Skeletal muscle tissue (tissue), 4 donors: ENCODE results near the gene RPLP2. TPM values are rescaled to one million over a fixed set of nuclear protein-coding genes. Genes with fewer than 3 reads are reported as not detected.

Experiments used
- H3K27ac ChIP-seq: one replicate; pipeline ENCODE4 v1.7.0; 2013; ENCODE audit warnings: mild to moderate bottlenecking, low read depth, low read length, inconsistent platforms
- H3K27me3 ChIP-seq, 3 donors: one replicate each; pipeline ENCODE4 v1.7.0; 2013; ENCODE audit warnings: low read length in 3 of 3; ENCODE audit not compliant: control insufficient read depth in 3 of 3, insufficient read depth in 3 of 3
- H3K36me3 ChIP-seq, 3 donors: one replicate each; pipeline ENCODE4 v1.7.0; 2013; ENCODE audit warnings: low read length in 3 of 3; ENCODE audit not compliant: control insufficient read depth in 3 of 3, insufficient read depth in 3 of 3
- H3K4me1 ChIP-seq, 3 donors: one replicate each; pipeline ENCODE4 v1.7.0; 2013; ENCODE audit warnings: low read length in 3 of 3, mild to moderate bottlenecking in 3 of 3; ENCODE audit not compliant: control insufficient read depth in 3 of 3, insufficient read depth in 3 of 3
- H3K4me3 ChIP-seq, 3 donors: one replicate each; pipeline ENCODE4 v1.7.0; 2013; ENCODE audit warnings: low read length in 3 of 3
- H3K9ac ChIP-seq, 3 donors: one replicate each; pipeline ENCODE4 v1.7.0; 2013; ENCODE audit warnings: low read length in 3 of 3, mild to moderate bottlenecking in 3 of 3, moderate library complexity in 2 of 3, low read depth in 1 of 3
- H3K9me3 ChIP-seq, 3 donors: one replicate each; pipeline ENCODE4 v1.7.0; 2013; ENCODE audit warnings: low read length in 3 of 3; ENCODE audit not compliant: control insufficient read depth in 3 of 3
- total RNA-seq: library from RNA; depleted of rRNA; stranded (reverse); fragments of >200 nt; gene quantifications from one replicate; pipeline ENCODE4 v1.2.3, GENCODE V29; 2014
- donor health status: Osteomylitis.

RPLP2 gene
- 414 TPM for total RNA-seq

DNA sequence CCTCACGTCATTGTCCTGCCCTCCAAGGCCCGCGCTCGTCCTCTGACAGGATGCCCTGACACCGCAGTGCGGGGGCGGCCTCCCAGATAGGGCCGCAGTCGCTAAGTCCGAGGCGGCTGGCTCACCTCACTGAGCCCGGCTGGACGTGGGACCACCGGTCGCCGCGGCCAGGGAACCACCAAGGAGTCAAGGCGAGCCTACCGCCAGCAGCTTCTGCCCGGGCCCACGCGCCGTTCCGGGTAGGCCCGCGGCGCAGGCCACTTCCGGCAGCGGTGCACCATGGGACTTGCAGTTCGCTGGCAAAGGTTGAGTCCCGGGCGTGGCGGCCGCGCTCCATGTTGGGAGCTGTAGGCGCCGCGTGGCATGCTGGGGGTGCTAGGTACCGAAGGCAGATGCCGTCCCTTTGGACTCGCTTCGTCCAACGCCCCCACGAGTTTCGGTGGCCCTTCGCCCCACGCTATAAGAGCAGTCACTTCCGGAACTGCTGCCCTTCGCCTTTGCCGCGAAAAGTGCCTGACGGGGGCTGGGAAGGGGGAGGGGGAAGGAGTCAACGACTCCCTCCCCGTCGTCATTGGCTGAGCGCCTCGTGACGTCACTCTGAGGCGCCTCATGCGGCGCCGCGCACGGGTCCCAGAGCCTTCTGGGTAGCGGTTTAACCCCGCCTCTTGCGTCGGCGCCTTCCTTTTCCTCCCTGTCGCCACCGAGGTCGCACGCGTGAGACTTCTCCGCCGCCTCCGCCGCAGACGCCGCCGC lies at the start of gene RPLP2:
RPLP2 (plus strand) TSS at position 681 of the 753 bp plus-strand sequence. CDS start 268 bp downstream, outside the sequence.
- Histone ChIP-seq H3K36me3 (peaks cover 26 to 28% (median 27%) of the 10 kb centered on the region in 3 donors), H3K27me3 (no peaks in the 10 kb centered on the region), H3K27ac (peak within 1 kb of the TSS; percentile 98), H3K4me1 (peaks cover 37 to 47% (median 42%) of the 10 kb centered on the region in 3 donors), H3K9me3 (no peaks in the 10 kb centered on the region), H3K9ac (peak within 1 kb of the TSS; percentile 99 to 100 (median 99)), H3K4me3 (peak within 1 kb of the TSS; percentile 88 to 99 (median 94))

DNA sequence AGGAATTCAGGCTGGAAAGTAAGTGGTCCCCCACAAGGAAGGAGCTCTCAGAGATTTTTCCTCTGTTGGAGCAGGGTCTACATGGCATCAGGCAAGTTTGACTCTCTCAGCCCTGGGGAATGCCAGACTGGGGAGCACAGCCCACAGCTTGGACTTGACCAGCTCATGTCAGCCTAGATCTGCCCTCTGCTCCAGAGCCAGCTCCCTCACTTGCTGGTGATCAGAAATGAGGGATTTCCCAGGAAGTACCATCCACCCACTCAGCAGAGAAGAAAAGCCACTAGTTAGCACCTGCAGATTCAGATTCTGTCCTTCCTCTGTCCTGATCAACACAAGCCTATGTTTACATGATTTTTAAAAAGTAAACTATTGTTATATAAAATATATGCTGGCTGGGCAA lies 49.5 kb upstream of the RPLP2 start:
- H3K4me1 ChIP-seq: peaks cover 0 to 5% (median 0%) of the 10 kb centered on the region in 3 donors
- peaks cover 47 to 64% (median 53%) of the 10 kb centered on the region in 3 donors for H3K36me3 ChIP-seq
- no peaks in the 10 kb centered on the region for H3K9me3 ChIP-seq
- H3K27me3 ChIP-seq: no peaks in the 10 kb centered on the region
- no peak overlapping the region for H3K9ac ChIP-seq
- H3K4me3 ChIP-seq: no peak overlapping the region
- no peak overlapping the region for H3K27ac ChIP-seq

DNA sequence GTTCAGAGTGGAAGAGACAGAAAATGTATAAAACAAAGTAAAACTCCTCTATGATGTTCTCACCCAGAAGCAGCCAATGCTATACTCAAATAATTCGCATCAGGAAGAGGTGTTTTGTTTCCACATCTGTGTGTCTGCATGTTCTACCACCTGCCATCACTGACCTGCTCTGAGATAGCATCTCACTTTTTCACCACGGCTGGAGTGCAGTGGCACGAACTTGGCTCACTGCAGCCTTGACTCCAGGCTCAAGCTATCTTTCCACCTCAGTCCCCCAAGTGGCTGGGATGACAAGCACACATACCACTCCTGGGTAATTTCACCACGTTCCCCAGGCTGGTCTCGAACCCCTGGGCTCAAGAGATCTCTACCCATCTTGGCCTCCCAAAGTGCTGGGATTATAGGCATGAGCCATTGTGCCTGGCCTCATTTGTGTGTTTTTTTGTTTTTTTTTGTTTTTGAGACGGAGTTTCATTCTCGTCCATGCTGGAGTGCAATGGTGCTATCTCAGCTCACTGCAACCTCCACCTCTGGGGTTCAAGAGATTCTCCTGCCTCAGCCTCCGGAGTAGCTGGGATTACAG lies 48.1 kb upstream of the RPLP2 start:
- H3K27me3 ChIP-seq: no peaks in the 10 kb centered on the region
- H3K9me3 ChIP-seq: no peaks in the 10 kb centered on the region
- H3K4me1 ChIP-seq: peaks cover 0 to 5% (median 0%) of the 10 kb centered on the region in 3 donors
- H3K9ac ChIP-seq: no peak overlapping the region
- H3K36me3 ChIP-seq: peaks cover 46 to 66% (median 57%) of the 10 kb centered on the region in 3 donors
- H3K4me3 ChIP-seq: no peak overlapping the region
- no peak overlapping the region for H3K27ac ChIP-seq

DNA sequence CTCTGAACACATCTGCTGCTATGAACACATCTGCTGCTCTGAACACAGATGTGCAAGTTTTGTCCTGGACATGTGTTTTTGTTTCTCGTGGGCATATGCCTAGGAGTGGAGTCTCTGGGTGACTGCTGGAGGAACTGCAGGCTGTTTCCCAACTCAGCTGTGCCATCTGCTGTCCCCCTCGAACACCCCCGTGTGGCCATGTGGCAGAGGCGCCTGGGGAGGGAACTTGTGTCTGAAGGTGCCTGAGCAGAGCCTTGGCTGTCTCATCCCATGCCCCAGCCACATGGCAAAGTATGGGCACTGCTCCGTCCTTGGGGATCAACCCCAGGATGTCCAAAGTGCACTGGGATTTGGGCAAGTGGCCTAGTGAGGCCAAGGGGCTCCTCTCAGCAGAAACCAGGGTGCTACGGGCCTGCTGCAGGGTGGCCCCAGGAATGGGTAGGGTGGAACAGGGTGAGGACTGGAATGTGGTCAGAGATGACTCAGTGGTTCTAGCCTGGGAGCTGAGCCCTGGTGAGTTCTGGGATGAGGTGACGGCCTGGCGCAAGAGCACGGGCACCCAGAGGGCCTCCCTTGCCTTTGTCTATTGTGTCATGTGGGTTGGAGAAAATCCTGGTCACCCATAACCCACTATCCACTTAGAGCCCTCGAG lies 47.2 kb upstream of the RPLP2 start:
- H3K36me3 ChIP-seq: peaks cover 46 to 70% (median 56%) of the 10 kb centered on the region in 3 donors
- H3K9me3 ChIP-seq: no peaks in the 10 kb centered on the region
- peak overlapping the region in 1 of 3 donors; percentile 25 for H3K9ac ChIP-seq
- peaks cover 0 to 5% (median 0%) of the 10 kb centered on the region in 3 donors for H3K4me1 ChIP-seq
- H3K27me3 ChIP-seq: no peaks in the 10 kb centered on the region
- no peak overlapping the region for H3K4me3 ChIP-seq
- H3K27ac ChIP-seq: no peak overlapping the region

DNA sequence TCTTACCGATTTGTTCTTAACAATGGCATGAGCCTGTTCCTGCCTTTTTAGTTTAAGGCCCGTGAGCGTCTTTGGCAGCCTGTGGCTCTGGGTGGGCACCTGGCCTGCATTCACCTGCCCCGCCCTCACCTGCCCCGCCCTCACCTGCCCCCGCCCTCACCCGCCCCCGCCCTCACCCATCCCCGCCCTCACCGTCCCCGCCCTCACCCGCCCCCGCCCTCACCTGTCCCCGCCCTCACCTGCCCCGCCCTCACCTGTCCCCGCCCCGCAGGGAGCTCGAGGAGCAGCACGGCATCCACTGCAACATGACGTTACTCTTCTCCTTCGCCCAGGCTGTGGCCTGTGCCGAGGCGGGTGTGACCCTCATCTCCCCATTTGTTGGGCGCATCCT lies 46.7 kb upstream of the RPLP2 start:
- H3K27ac ChIP-seq: no peak overlapping the region
- no peak overlapping the region for H3K9ac ChIP-seq
- H3K9me3 ChIP-seq: no peaks in the 10 kb centered on the region
- H3K36me3 ChIP-seq: peaks cover 46 to 71% (median 55%) of the 10 kb centered on the region in 3 donors
- no peak overlapping the region for H3K4me3 ChIP-seq
- peaks cover 0 to 5% (median 0%) of the 10 kb centered on the region in 3 donors for H3K4me1 ChIP-seq
- no peaks in the 10 kb centered on the region for H3K27me3 ChIP-seq

DNA sequence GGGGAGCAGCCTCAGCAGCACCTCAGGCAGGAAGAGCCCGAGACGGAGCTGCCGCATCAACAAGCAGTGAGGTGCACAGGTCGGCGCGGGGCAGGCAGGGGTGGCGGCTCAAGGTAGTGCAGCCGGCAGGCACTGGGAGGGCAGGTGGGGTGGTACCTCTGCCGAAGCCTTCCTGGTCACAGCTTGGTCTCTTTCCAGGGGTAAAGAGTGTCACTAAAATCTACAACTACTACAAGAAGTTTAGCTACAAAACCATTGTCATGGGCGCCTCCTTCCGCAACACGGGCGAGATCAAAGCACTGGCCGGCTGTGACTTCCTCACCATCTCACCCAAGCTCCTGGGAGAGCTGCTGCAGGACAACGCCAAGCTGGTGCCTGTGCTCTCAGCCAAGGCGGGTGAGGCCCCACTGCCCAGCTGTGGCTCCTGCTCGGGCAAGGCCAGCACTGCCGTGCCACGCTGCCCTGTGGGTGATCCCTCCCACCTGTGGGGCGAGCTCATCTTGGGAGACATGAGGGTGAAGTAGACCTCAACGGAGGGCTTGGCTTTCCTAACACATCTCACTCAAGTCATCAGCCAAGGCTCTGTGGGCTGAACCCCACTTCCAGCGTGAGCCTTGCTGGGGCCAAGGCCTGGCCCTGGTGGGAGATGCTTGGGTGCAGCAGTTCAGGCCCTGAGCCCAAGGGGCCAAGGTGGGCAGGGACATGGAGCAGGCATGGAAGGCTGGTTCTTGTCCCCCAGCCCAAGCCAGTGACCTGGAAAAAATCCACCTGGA lies 46.0 kb upstream of the RPLP2 start:
- H3K9ac ChIP-seq: no peak overlapping the region
- no peaks in the 10 kb centered on the region for H3K27me3 ChIP-seq
- H3K36me3 ChIP-seq: peaks cover 46 to 70% (median 55%) of the 10 kb centered on the region in 3 donors

DNA sequence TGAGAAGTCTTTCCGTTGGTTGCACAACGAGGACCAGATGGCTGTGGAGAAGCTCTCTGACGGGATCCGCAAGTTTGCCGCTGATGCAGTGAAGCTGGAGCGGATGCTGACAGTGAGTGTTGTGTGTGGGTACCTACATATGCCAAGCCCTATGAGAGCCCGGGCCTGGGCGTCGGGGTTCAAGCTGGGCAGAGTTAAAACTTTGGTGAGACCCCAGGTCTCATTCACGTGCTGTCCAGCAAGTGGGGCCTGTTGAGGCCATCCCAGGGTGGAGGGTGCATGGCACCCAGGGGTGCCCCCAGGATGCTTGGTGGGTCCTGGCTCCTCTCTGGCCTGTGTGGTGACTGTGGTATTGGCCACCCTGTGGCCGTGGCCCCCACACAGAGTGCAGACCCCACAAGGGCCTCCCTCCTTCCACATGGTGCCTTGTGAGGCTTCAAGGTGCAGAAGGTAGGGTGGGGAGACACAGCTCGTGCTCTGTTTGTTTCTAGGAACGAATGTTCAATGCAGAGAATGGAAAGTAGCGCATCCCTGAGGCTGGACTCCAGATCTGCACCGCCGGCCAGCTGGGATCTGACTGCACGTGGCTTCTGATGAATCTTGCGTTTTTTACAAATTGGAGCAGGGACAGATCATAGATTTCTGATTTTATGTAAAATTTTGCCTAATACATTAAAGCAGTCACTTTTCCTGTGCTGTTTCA lies 45.3 kb upstream of the RPLP2 start:
- Histone ChIP-seq H3K4me3 (no peak overlapping the region), H3K27ac (no peak overlapping the region), H3K36me3 (peaks cover 43 to 62% (median 52%) of the 10 kb centered on the region in 3 donors), H3K4me1 (peaks cover 0 to 5% (median 0%) of the 10 kb centered on the region in 3 donors), H3K9me3 (no peaks in the 10 kb centered on the region), H3K27me3 (no peaks in the 10 kb centered on the region), H3K9ac (no peak overlapping the region)

More for the DNA sequence above, 46.0 kb upstream of the RPLP2 start:
- Histone ChIP-seq H3K4me3 (no peak overlapping the region), H3K27ac (no peak overlapping the region), H3K4me1 (peaks cover 0 to 5% (median 0%) of the 10 kb centered on the region in 3 donors), H3K9me3 (no peaks in the 10 kb centered on the region)

DNA sequence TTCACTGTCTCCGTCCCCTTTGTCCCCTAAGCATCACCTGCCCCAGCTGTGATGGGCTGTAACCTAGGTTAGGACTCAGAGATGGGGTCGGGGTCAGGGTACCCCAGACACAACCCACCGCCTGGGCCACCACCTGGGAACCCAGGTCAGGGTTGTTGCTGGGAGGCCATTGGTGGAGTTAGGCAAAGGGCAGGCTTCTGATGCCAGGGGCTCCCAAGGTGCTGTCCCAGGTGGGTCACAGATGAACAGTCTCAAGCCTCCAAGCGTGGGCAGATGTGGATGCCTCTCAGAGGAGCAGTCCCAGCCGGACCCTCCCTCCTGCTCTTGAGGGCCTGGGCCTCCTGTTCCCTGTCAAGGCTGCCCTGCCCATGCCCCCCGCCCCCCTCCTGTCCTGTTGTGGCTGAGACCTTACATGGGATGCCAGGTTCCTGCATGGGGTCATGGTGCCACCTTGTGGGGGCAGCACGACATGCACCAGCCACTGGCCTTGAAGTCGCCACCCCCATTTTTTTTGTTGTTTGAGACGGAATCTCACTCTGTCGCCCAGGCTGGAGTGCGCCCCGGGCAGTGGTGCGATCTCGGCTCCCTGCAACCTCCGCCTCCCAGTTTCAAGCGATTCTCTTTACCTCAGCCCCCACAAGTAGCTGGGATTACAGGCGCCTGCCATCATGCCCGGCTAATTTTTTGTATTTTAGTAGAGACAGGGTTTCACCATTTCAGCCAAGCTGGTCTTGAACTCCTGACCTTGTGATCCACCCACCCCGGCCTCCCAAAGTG lies 44.6 kb upstream of the RPLP2 start:
- H3K9me3 ChIP-seq: no peaks in the 10 kb centered on the region
- H3K27ac ChIP-seq: no peak overlapping the region
- H3K4me1 ChIP-seq: peaks cover 0 to 5% (median 0%) of the 10 kb centered on the region in 3 donors
- H3K9ac ChIP-seq: no peak overlapping the region
- H3K36me3 ChIP-seq: peaks cover 41 to 61% (median 50%) of the 10 kb centered on the region in 3 donors
- H3K4me3 ChIP-seq: no peak overlapping the region
- H3K27me3 ChIP-seq: no peaks in the 10 kb centered on the region

DNA sequence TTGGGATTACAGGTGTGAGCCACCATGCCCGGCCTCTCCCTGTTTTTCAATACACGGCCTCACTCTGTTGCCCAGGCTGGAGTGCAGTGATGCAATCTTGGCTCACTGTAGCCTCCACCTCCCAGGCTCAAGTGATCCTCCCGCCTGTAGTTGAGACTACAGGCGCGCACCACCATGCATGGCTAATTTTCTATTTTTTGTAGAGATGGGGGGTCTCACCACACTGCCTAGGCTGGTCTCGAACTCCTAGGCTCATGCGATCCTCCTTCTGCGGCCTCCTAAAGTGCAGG lies 44.0 kb upstream of the RPLP2 start:
- H3K4me3 ChIP-seq: no peak overlapping the region
- peaks cover 44 to 64% (median 51%) of the 10 kb centered on the region in 3 donors for H3K36me3 ChIP-seq
- no peak overlapping the region for H3K9ac ChIP-seq
- no peak overlapping the region for H3K27ac ChIP-seq
- H3K4me1 ChIP-seq: peaks cover 0 to 5% (median 0%) of the 10 kb centered on the region in 3 donors
- no peaks in the 10 kb centered on the region for H3K27me3 ChIP-seq
- H3K9me3 ChIP-seq: no peaks in the 10 kb centered on the region
